GM04503 (cell line): ENCODE data around the gene BCL2.

Source experiments
- DNase-seq: peaks from one replicate; pipeline ENCODE4 v3.0.0-alpha.2; 2012; ENCODE audit warnings: low read depth

The BCL2 gene

GRCh38 chr18:63083020-63083531, 236.5 kb downstream of the BCL2 start:
- DNase-seq: no peak

- no peak for DNase-seq
Observed at GRCh38 chr18:63082366-63083019, 237.1 kb downstream of the BCL2 start.

- DNase-seq: no peak
Observed at GRCh38 chr18:63079114-63079513, 240.5 kb downstream of the BCL2 start.

GRCh38 chr18:63078471-63078870, 241.1 kb downstream of the BCL2 start:
- DNase-seq: no peak

- no peak for DNase-seq
Observed at GRCh38 chr18:63074981-63075404, 244.6 kb downstream of the BCL2 start.

DNA sequence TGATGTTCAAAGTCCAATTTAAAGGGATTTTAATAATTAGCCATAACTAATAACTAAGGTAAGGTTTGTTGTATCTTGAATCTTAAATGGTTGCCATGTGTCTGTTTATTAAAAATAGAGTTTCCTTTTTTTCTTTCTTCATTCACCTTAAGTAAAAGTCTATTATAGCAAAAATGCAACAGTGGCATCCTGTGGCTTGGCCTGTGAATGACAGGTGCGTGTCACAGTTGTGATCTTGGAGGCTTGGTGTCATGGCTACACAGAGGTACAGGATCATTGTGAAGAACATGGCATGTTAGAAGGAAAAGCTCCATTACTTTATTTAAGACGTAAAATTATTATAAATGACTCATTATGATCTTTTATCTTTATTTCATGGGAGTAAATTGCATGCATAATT, 246.1 kb downstream of the BCL2 start:
- DNase-seq: no peak
